H9 (cell line): ENCODE data around the gene CCNC. TPM values are rescaled to one million over a fixed set of nuclear protein-coding genes. Genes with fewer than 3 reads are reported as not detected.

Experiments
- DNase-seq: peaks from one replicate; pipeline ENCODE4 v3.0.0-alpha.2; 2017
- H2AFZ ChIP-seq: one replicate; pipeline ENCODE4 v1.6.1; 2013; ENCODE audit warnings: mild to moderate bottlenecking, low read length, control low read depth, moderate library complexity
- H2AK5ac ChIP-seq: 2 replicates; pipeline ENCODE4 v1.6.1; 2013; ENCODE audit warnings: low read length, control low read depth, mixed read lengths; ENCODE audit not compliant: insufficient read length
- H2BK120ac ChIP-seq: one replicate; pipeline ENCODE4 v1.6.1; 2013; ENCODE audit warnings: low read depth, mild to moderate bottlenecking, low read length, control low read depth, inconsistent platforms; ENCODE audit not compliant: poor library complexity, severe bottlenecking
- H2BK12ac ChIP-seq: 2 replicates; pipeline ENCODE4 v1.6.1; 2013; ENCODE audit warnings: low read length, control low read depth, mixed read lengths, low read depth; ENCODE audit not compliant: insufficient read length
- H2BK15ac ChIP-seq: 2 replicates; pipeline ENCODE4 v1.6.1; 2013; ENCODE audit warnings: low read depth, low read length, control low read depth
- H2BK20ac ChIP-seq: one replicate; pipeline ENCODE4 v1.6.1; 2013; ENCODE audit warnings: low read depth, mild to moderate bottlenecking, low read length, control low read depth, inconsistent platforms; ENCODE audit not compliant: poor library complexity, severe bottlenecking
- H2BK5ac ChIP-seq: 2 replicates; pipeline ENCODE4 v1.6.1; 2013; ENCODE audit warnings: low read length, control low read depth, mixed read lengths; ENCODE audit not compliant: insufficient read length
- H3K14ac ChIP-seq: 2 replicates; pipeline ENCODE4 v1.6.1; 2013; ENCODE audit warnings: low read length, control low read depth; ENCODE audit not compliant: insufficient read depth
- H3K18ac ChIP-seq: 2 replicates; pipeline ENCODE4 v1.6.1; 2013; ENCODE audit warnings: low read depth, mild to moderate bottlenecking, mixed read lengths, low read length, control low read depth; ENCODE audit not compliant: insufficient read length
- H3K23ac ChIP-seq: 2 replicates; pipeline ENCODE4 v1.6.1; 2013; ENCODE audit warnings: low read length, control low read depth, mixed read lengths, low read depth; ENCODE audit not compliant: insufficient read length
- H3K23me2 ChIP-seq: 2 replicates; pipeline ENCODE4 v1.6.1; 2013; ENCODE audit warnings: low read depth, mild to moderate bottlenecking, mixed read lengths, low read length, control low read depth; ENCODE audit not compliant: insufficient read length, poor library complexity, severe bottlenecking
- H3K27ac ChIP-seq: 2 replicates; pipeline ENCODE4 v1.5.1; 2013; ENCODE audit warnings: low read length, control low read depth, mixed read lengths, low read depth; ENCODE audit not compliant: insufficient read length
- H3K27me3 ChIP-seq: 2 replicates; pipeline ENCODE4 v1.6.1; 2013; ENCODE audit warnings: low read length, control low read depth, inconsistent platforms; ENCODE audit not compliant: insufficient read depth
- H3K4ac ChIP-seq: 2 replicates; pipeline ENCODE4 v1.6.1; 2013; ENCODE audit warnings: low read depth, mild to moderate bottlenecking, control low read depth, inconsistent platforms, low read length, moderate library complexity
- H3K4me1 ChIP-seq: 2 replicates; pipeline ENCODE4 v1.6.1; 2013; ENCODE audit warnings: low read length, control low read depth, inconsistent platforms; ENCODE audit not compliant: insufficient read depth
- H3K4me2 ChIP-seq: 2 replicates; pipeline ENCODE4 v1.6.1; 2013; ENCODE audit warnings: low read length, control low read depth, mixed read lengths; ENCODE audit not compliant: insufficient read length, insufficient read depth
- H3K56ac ChIP-seq: 2 replicates; pipeline ENCODE4 v1.6.1; 2013; ENCODE audit warnings: low read depth, mild to moderate bottlenecking, mixed read lengths, low read length, control low read depth; ENCODE audit not compliant: insufficient read length
- H3K79me1 ChIP-seq: 2 replicates; pipeline ENCODE4 v1.6.1; 2013; ENCODE audit warnings: low read depth, mild to moderate bottlenecking, moderate library complexity, low read length, control low read depth, inconsistent platforms; ENCODE audit not compliant: insufficient read depth, poor library complexity, severe bottlenecking
- H3K79me2 ChIP-seq: 2 replicates; pipeline ENCODE4 v1.6.1; 2013; ENCODE audit warnings: low read length, control low read depth, inconsistent platforms; ENCODE audit not compliant: insufficient read depth
- H3K9ac ChIP-seq: 2 replicates; pipeline ENCODE4 v1.6.1; 2013; ENCODE audit warnings: low read length, control low read depth, mixed read lengths; ENCODE audit not compliant: insufficient read length; ENCODE audit errors: extremely low read depth
- H3K9me3 ChIP-seq: one replicate; pipeline ENCODE4 v1.6.1; 2013; ENCODE audit warnings: low read depth, low read length, inconsistent platforms; ENCODE audit not compliant: control insufficient read depth
- H3T11ph ChIP-seq: one replicate; pipeline ENCODE4 v1.6.1; 2013; ENCODE audit warnings: mild to moderate bottlenecking, low read length, control low read depth, inconsistent platforms
- H4K20me1 ChIP-seq: one replicate; pipeline ENCODE4 v1.6.1; 2013; ENCODE audit not compliant: control insufficient read depth, insufficient read length, insufficient read depth
- H4K5ac ChIP-seq: 2 replicates; pipeline ENCODE4 v1.6.1; 2013; ENCODE audit warnings: low read depth, mild to moderate bottlenecking, mixed read lengths, low read length, control low read depth; ENCODE audit not compliant: insufficient read length
- H4K8ac ChIP-seq: replicated peaks from 2 replicates; pipeline ENCODE4 v1.6.1; 2013; ENCODE audit warnings: low read length, control low read depth, mixed read lengths, low read depth; ENCODE audit not compliant: insufficient read length
- H4K91ac ChIP-seq: 2 replicates; pipeline ENCODE4 v1.6.1; 2013; ENCODE audit warnings: low read depth, mild to moderate bottlenecking, moderate library complexity, mixed read lengths, low read length, control low read depth; ENCODE audit not compliant: insufficient read length
- H3K27ac Mint-ChIP-seq, 3 experiments: 2 replicates in 2 of 3; 3 replicates in 1 of 3; pipeline ENCODE4 v1.8.0; 2020 to 2021; ENCODE audit warnings: mixed read lengths in 3 of 3, mild to moderate bottlenecking in 1 of 3, moderate library complexity in 1 of 3
- H3K27me3 Mint-ChIP-seq: 2 replicates; pipeline ENCODE4 v1.8.0; 2021; ENCODE audit warnings: low read depth, mild to moderate bottlenecking, moderate library complexity, mixed read lengths
- H3K36me3 Mint-ChIP-seq, 3 experiments: 2 replicates in 2 of 3; 3 replicates in 1 of 3; pipeline ENCODE4 v1.8.0; 2020 to 2021; ENCODE audit warnings: low read depth in 3 of 3, mixed read lengths in 3 of 3; ENCODE audit not compliant: insufficient read depth in 1 of 3
- H3K4me1 Mint-ChIP-seq, 2 experiments: 2 replicates each; pipeline ENCODE4 v1.8.0; 2020; ENCODE audit warnings: mixed read lengths in 2 of 2
- H3K4me3 Mint-ChIP-seq, 2 experiments: 2 replicates in 1 of 2; 3 replicates in 1 of 2; pipeline ENCODE4 v1.8.0; 2020 to 2021; ENCODE audit warnings: mild to moderate bottlenecking in 2 of 2, mixed read lengths in 2 of 2, moderate library complexity in 1 of 2
- H3K9me3 Mint-ChIP-seq, 2 experiments: 2 replicates in 1 of 2; 3 replicates in 1 of 2; pipeline ENCODE4 v1.8.0; 2020; ENCODE audit warnings: mild to moderate bottlenecking in 2 of 2, mixed read lengths in 2 of 2, moderate library complexity in 1 of 2
- WGBS: extraction: QIAGEN DNeasy Blood & Tissue Kit; methylation state at CpG from one replicate; pipeline ENCODE4 v1.1.7; 2013; ENCODE audit warnings: missing lambda C conversion rate, low lambda C conversion rate, mixed read lengths; ENCODE audit not compliant: insufficient read length; ENCODE audit errors: extremely low coverage; 5-methylcytosine and 5-hydroxymethylcytosine counted together
- total RNA-seq: library from RNA; stranded (reverse); gene quantifications from 2 replicates; pipeline ENCODE4 v1.2.1, GENCODE V29; 2021
- TF ChIP-seq, protein P1 (sequence below): fragments of 200-600 bp; sonication (generic); conservative IDR thresholded peaks from 3 replicates; pipeline ENCODE4 v1.8.0; 2021; ENCODE audit warnings: antibody characterized with exemption, mild to moderate bottlenecking

Gene CCNC
- total RNA-seq, 1 experiment from 2014 or later, result 112 TPM

DNA sequence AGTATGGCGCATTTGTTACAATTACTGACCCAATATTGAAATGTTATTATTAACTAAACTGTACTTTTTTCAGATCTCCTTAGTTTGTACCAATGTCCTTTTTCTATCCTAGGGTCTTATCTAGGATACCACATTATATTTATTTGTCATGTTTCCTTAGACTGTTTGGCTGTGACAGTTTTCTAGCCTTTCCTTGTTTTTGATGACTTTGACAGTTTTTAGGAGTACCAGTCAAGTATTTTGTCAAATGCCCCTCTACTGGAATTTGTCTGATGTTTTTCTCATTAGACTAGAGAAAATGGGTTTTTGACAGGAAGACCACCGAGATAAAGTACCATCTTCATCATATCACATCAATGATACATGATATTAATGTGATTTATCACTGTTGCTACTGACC, 14.6 kb downstream of the CCNC start:
- H3K9ac ChIP-seq, result no peak overlapping the region
- no peaks in the 10 kb centered on the region for H3K23me2 ChIP-seq
- no peaks in the 10 kb centered on the region for H3K27me3 Mint-ChIP-seq
- no peaks in the 10 kb centered on the region for H3K27me3 ChIP-seq
- no peaks in the 10 kb centered on the region for H3K79me1 ChIP-seq
- no peak overlapping the region for H3K14ac ChIP-seq
- H4K20me1 ChIP-seq, result no peaks in the 10 kb centered on the region
- no peaks in the 10 kb centered on the region for H3K9me3 ChIP-seq
- peaks cover 16 to 63% (median 57%) of the 10 kb centered on the region in 3 experiments for H3K36me3 Mint-ChIP-seq
- no peak overlapping the region for H2BK120ac ChIP-seq
- H2BK5ac ChIP-seq, result no peak overlapping the region
- H3K79me2 ChIP-seq, result no peaks in the 10 kb centered on the region
- TF ChIP-seq, protein P1, sequence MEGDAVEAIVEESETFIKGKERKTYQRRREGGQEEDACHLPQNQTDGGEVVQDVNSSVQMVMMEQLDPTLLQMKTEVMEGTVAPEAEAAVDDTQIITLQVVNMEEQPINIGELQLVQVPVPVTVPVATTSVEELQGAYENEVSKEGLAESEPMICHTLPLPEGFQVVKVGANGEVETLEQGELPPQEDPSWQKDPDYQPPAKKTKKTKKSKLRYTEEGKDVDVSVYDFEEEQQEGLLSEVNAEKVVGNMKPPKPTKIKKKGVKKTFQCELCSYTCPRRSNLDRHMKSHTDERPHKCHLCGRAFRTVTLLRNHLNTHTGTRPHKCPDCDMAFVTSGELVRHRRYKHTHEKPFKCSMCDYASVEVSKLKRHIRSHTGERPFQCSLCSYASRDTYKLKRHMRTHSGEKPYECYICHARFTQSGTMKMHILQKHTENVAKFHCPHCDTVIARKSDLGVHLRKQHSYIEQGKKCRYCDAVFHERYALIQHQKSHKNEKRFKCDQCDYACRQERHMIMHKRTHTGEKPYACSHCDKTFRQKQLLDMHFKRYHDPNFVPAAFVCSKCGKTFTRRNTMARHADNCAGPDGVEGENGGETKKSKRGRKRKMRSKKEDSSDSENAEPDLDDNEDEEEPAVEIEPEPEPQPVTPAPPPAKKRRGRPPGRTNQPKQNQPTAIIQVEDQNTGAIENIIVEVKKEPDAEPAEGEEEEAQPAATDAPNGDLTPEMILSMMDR, result no peak
- no peaks in the 10 kb centered on the region for H3K4me1 ChIP-seq
- no peak overlapping the region for H4K8ac ChIP-seq
- H2BK15ac ChIP-seq, result no peak overlapping the region
- H2AK5ac ChIP-seq, result no peak overlapping the region
- no peaks in the 10 kb centered on the region for H3K4me1 Mint-ChIP-seq
- H3K4me2 ChIP-seq, result no peak overlapping the region
- no peak overlapping the region for H3K18ac ChIP-seq
- H3T11ph ChIP-seq, result no peak overlapping the region
- no peak overlapping the region for H4K91ac ChIP-seq
- no peak overlapping the region for H3K27ac ChIP-seq
- no peak overlapping the region for H3K4me3 Mint-ChIP-seq
- DNase-seq, result no peak
- no peak overlapping the region for H2AFZ ChIP-seq
- no CpG with 5 or more reads among the region's 2 CpGs for WGBS
- H2BK12ac ChIP-seq, result no peak overlapping the region
- H2BK20ac ChIP-seq, result no peak overlapping the region
- H4K5ac ChIP-seq, result no peak overlapping the region
- H3K9me3 Mint-ChIP-seq, result no peaks in the 10 kb centered on the region
- H3K23ac ChIP-seq, result no peak overlapping the region
- H3K56ac ChIP-seq, result no peak overlapping the region
- no peak overlapping the region for H3K4ac ChIP-seq
- H3K27ac Mint-ChIP-seq, result no peak overlapping the region
